Sigmoid colon (tissue), 7 donors: ENCODE results near the gene CDC42SE2. TPM values are rescaled to one million over a fixed set of nuclear protein-coding genes. Genes with fewer than 3 reads are reported as not detected.
"Not testable (repeated sequence)": the region's sequence is repeated elsewhere in the genome, so short reads cannot be mapped to it uniquely, and the experiment has no call there.

ENCODE experiments used
- DNase-seq: peaks from one replicate; pipeline ENCODE4 v3.0.0-alpha.2; 2019
- H3K27ac ChIP-seq, 4 donors: fragments of 200-600 bp; sonication (generic); one replicate each; pipeline ENCODE4 v1.5.1; 2016 to 2019; ENCODE audit warnings: mild to moderate bottlenecking in 1 of 4
- H3K27me3 ChIP-seq, 3 donors: fragments of 200-600 bp; sonication (generic); one replicate each; pipeline ENCODE4 v1.5.1; 2019; ENCODE audit warnings: mild to moderate bottlenecking in 1 of 3
- H3K36me3 ChIP-seq, 4 donors: fragments of 200-600 bp; sonication (generic); one replicate each; pipeline ENCODE4 v1.5.1; 2016 to 2019
- H3K4me1 ChIP-seq, 4 donors: fragments of 200-600 bp; sonication (generic); one replicate each; pipeline ENCODE4 v1.5.1; 2017 to 2019
- H3K4me3 ChIP-seq, 4 donors: fragments of 200-600 bp; sonication (generic); one replicate each; pipeline ENCODE4 v1.5.1; 2017 to 2019; ENCODE audit warnings: mild to moderate bottlenecking in 2 of 4, moderate library complexity in 1 of 4
- H3K9me3 ChIP-seq, 4 donors: fragments of 200-600 bp in 3 of 4; sonication (generic) in 3 of 4; one replicate each; pipeline versions ENCODE4 v1.5.1 to v1.6.1; 2013 to 2019
- EP300 ChIP-seq, 4 donors: sonication (generic); formaldehyde crosslinking; IDR thresholded peaks; one replicate each; pipeline ENCODE4 v1.6.1; 2017; ENCODE audit warnings: antibody characterized with exemption in 4 of 4
- POLR2A ChIP-seq, 2 donors: fragments of 450-650 bp; IDR thresholded peaks; one replicate each; pipeline ENCODE4 v1.6.1; 2016; ENCODE audit warnings: antibody characterized with exemption in 2 of 2, mild to moderate bottlenecking in 2 of 2, moderate library complexity in 2 of 2
- POLR2AphosphoS5 ChIP-seq, 4 donors: sonication (generic); formaldehyde crosslinking; IDR thresholded peaks; one replicate each; pipeline ENCODE4 v1.6.1; 2017; ENCODE audit warnings: antibody characterized with exemption in 4 of 4
- WGBS, 2 donors: extraction: QIAGEN DNeasy Blood & Tissue Kit; methylation state at CpG; one replicate each; pipeline ENCODE4 v1.1.7; 2013; 5-methylcytosine and 5-hydroxymethylcytosine counted together
- intact Hi-C: fragments of 100-400 bp; cut with DNase I; formaldehyde crosslinking; loops from one replicate; pipeline ENCODE4 v1.15.1; 2023
- polyA plus RNA-seq, 3 donors: library from polyadenylated mRNA; stranded (reverse); fragments of 200-250 nt; gene quantifications; one replicate each; pipeline ENCODE4 v1.2.3, GENCODE V29; 2013
- total RNA-seq, 4 donors: library from RNA; depleted of rRNA; stranded (reverse); fragments of >200 nt; gene quantifications; one replicate each; pipeline ENCODE4 v1.1.0, GENCODE V29; 2016
- TF ChIP-seq, protein P1 (sequence below), 4 experiments: fragments of 450-650 bp in 3 of 4; fragments of 200-600 bp in 1 of 4; IDR thresholded peaks; one replicate each; pipeline ENCODE4 v1.5.1; 2016 to 2019; ENCODE audit warnings: antibody characterized with exemption in 4 of 4, mild to moderate bottlenecking in 3 of 4, moderate library complexity in 2 of 4
- donor health status: healthy with polysubstance abuse.
- donor health status: Bipolar disorder and iron deficiency.
- donor health status: healthy.

CDC42SE2 gene
- total and polyA plus RNA-seq, 7 donors = 24.1 to 109 (median 33.2) TPM

DNA sequence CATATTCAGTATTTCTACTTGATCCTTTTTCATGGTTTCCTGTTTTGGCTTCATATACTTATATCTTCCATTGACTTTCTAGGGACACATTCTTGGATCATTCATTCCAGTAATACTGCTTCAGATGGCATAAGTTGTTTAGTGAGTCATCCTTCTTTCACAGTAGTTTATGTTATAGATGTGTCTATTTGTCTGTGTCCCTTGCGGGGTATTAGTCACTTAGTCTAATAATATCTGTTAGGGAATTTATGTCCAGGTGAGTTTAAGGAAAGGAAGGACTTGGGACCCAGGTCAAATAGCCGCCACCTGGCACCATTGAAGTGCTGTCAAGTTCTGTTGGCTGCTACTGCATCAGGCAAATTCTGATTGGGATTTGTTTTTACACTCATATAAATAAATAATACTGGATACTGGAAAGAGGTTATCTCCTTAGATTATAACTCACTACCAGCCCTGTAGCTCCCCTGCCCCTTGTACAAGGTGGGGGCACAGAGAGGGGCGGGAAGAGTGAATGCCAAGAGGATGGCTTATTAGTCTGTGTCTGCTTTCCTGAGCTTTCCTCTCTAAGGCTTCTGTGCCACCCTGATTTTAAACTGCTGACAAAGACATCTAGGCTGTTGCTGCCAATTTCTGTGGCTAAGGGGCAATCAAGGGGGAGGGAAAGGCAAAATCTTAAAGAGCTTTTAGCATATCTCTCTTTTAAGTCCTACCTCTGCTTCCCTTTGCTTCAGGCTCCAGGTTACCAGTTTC lies 64.9 kb downstream of the CDC42SE2 start:
- no peak for TF ChIP-seq EP300 (IDR thresholded peaks at IDR 0.05)
- no peak for TF ChIP-seq POLR2A (IDR thresholded peaks at IDR 0.05)
- TF ChIP-seq, protein P1, sequence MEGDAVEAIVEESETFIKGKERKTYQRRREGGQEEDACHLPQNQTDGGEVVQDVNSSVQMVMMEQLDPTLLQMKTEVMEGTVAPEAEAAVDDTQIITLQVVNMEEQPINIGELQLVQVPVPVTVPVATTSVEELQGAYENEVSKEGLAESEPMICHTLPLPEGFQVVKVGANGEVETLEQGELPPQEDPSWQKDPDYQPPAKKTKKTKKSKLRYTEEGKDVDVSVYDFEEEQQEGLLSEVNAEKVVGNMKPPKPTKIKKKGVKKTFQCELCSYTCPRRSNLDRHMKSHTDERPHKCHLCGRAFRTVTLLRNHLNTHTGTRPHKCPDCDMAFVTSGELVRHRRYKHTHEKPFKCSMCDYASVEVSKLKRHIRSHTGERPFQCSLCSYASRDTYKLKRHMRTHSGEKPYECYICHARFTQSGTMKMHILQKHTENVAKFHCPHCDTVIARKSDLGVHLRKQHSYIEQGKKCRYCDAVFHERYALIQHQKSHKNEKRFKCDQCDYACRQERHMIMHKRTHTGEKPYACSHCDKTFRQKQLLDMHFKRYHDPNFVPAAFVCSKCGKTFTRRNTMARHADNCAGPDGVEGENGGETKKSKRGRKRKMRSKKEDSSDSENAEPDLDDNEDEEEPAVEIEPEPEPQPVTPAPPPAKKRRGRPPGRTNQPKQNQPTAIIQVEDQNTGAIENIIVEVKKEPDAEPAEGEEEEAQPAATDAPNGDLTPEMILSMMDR (IDR thresholded peaks at IDR 0.05) = no peak
- TF ChIP-seq POLR2AphosphoS5 (IDR thresholded peaks at IDR 0.05) = no peak
- Histone ChIP-seq H3K9me3 (no peaks in the 10 kb centered on the region), H3K27me3 (no peaks in the 10 kb centered on the region), H3K36me3 (no peaks in the 10 kb centered on the region), H3K4me3 (no peak overlapping the region), H3K4me1 (peaks cover 0 to 20% (median 16%) of the 10 kb centered on the region in 4 donors), H3K27ac (no peak overlapping the region)
- DNase-seq = no peak
- WGBS, 2 donors = 83 to 93% methylated on average over 3 of the region's 3 CpGs
- intact Hi-C loops = no loop called here

DNA sequence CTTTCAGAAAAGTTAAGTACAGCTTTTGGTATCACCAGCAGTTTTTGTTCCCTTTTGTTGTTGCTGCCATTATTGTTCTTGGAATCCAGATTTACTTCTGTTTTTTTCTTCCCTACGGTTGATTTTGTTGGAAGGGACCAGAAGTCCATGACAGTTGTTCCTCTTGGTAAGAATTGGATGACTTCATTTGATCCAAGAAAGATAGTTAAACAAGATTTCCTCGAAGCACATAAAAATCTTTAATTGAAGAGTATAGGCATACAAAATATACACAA lies 65.4 kb downstream of the CDC42SE2 start:
- no peak overlapping the region for H3K4me3 ChIP-seq
- intact Hi-C loops = no loop called here
- no peaks in the 10 kb centered on the region for H3K36me3 ChIP-seq
- 81 to 89% methylated on average over 2 of the region's 2 CpGs for whole genome bisulfite sequencing, 2 donors
- H3K27ac ChIP-seq = no peak overlapping the region
- peaks cover 0 to 15% (median 13%) of the 10 kb centered on the region in 4 donors for H3K4me1 ChIP-seq
- no peaks in the 10 kb centered on the region for H3K9me3 ChIP-seq
- H3K27me3 ChIP-seq = no peaks in the 10 kb centered on the region
- DNase-seq = no peak
- TF ChIP-seq POLR2AphosphoS5 (IDR thresholded peaks at IDR 0.05) = no peak
- TF ChIP-seq EP300 (IDR thresholded peaks at IDR 0.05) = no peak
- TF ChIP-seq, protein P1 (IDR thresholded peaks at IDR 0.05) = no peak
- no peak for TF ChIP-seq POLR2A (IDR thresholded peaks at IDR 0.05)

DNA sequence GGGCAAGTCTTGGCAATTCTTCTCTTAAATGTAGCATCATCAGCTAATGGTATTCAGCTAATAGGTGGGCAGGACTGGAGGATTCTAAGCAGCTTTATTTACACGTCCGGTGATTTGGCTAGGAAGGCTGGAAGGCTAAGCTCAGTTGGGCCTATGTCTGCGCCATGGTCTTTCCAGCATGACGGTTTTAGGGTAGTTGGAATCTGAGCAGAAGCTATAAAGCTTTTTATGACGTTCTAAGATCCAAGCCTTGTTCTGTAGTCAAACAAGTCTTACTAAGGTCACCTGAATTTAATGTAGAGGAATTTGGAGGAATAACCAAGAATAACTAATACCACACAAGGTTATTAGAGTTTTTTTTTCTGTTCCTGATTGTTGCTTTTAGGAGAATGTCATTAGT lies 66.2 kb downstream of the CDC42SE2 start:
- Histone ChIP-seq H3K4me3 (no peak overlapping the region), H3K9me3 (no peaks in the 10 kb centered on the region), H3K27me3 (no peaks in the 10 kb centered on the region), H3K36me3 (no peaks in the 10 kb centered on the region), H3K27ac (no peak overlapping the region), H3K4me1 (peaks cover 0 to 8% (median 7%) of the 10 kb centered on the region in 4 donors)
- 39 to 84% methylated on average over 5 of the region's 5 CpGs for WGBS, 2 donors
- intact Hi-C loops = no loop called here
- no peak for DNase-seq
- TF ChIP-seq EP300 (IDR thresholded peaks at IDR 0.05) = no peak
- TF ChIP-seq POLR2A (IDR thresholded peaks at IDR 0.05) = no peak
- TF ChIP-seq, protein P1 (IDR thresholded peaks at IDR 0.05) = no peak
- no peak for TF ChIP-seq POLR2AphosphoS5 (IDR thresholded peaks at IDR 0.05)

DNA sequence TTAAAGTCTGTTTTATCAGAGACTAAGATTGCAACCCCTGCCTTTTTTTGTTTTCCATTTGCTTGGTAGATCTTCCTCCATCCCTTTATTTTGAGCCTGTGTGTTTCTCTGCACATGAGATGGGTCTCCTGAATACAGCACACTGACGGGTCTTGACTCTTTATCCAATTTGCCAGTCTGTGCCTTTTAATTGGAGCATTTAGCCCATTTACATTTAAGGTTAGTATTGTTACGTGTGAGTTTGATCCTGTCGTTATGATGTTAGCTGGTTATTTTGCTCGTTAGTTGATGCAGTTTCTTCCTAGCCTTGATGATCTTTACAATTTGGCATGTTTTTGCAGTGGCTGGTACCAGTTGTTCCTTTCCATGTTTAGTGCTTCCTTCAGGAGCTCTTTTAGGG lies 71.9 kb downstream of the CDC42SE2 start:
- intact Hi-C loops, H3K27me3 ChIP-seq, H3K9me3 ChIP-seq, DNase-seq, H3K36me3 ChIP-seq, H3K4me3 ChIP-seq, H3K4me1 ChIP-seq, H3K27ac ChIP-seq: not testable (repeated sequence)
- whole genome bisulfite sequencing, 2 donors = 94 to 99% methylated on average over 4 of the region's 4 CpGs

DNA sequence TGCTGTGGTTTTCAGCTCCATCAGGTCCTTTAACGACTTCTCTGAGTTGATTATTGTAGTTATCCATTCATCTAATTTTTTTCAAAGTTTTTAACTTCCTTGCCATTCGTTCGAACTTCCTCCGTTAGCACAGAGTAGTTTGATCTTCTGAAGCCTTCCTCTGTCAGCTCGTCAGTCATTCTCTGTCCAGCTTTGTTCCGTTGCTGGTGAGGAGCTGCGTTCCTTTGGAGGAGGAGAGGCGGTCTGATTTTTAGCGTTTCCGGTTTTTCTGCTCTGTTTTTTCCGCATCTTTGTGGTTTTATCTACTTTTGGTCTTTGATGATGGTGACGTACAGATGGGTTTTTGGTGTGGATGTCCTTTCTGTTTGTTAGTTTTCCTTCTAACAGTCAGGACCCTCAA lies 72.9 kb downstream of the CDC42SE2 start:
- intact Hi-C loops = not testable (repeated sequence)

DNA sequence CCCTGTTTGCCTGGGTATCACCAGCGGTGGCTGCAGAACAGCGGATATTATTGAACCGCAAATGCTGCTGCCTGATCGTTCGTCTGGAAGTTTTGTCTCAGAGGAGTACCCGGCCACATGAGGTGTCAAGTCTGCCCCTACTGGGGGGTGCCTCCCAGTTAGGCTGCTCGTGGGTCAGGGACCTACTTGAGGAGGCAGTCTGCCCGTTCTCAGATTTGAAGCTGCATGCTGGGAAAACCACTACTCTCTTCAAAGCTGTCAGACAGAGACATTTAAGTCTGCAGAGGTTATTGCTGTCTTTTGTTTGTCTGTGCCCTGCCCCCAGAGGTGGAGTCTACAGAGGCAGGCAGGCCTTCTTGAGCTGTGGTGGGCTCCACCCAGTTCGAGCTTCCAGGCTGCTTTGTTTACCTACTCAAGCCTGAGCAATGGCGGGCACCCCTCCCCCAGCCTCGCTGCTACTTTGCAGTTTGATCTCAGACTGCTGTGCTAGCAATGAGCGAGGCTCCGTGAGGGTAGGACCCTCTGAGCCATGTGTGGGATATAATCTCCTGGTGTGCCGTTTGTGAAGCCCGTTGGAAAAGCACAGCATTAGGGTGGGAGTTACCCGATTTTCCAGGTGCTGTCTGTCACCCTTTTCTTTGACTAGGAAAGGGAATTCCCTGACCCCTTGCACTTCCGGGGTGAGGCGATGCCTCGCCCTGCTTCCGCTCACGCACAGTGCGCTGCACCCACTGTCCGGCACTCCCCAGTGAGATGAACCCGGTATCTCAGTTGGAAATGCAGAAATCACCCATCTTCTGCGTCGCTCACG lies 73.6 kb downstream of the CDC42SE2 start:
- 93 to 95% methylated on average over 27 of the region's 27 CpGs for WGBS, 2 donors
- H3K4me3 ChIP-seq, H3K27ac ChIP-seq, H3K27me3 ChIP-seq, intact Hi-C loops, H3K9me3 ChIP-seq, H3K4me1 ChIP-seq, DNase-seq, H3K36me3 ChIP-seq: not testable (repeated sequence)

More for the DNA sequence above, 72.9 kb downstream of the CDC42SE2 start:
- 85 to 96% methylated on average over 12 of the region's 12 CpGs for WGBS, 2 donors
- not testable (repeated sequence) for H3K4me1 ChIP-seq, H3K9me3 ChIP-seq, H3K27me3 ChIP-seq, DNase-seq, H3K4me3 ChIP-seq, H3K27ac ChIP-seq, H3K36me3 ChIP-seq
